H1 (cell line): ENCODE data around the gene NAE1.

Experiments used
- CEBPB ChIP-seq: IDR thresholded peaks from 2 replicates; pipeline ENCODE4 v1.6.1; 2012; ENCODE audit warnings: low read depth, low read length
- POLR2A ChIP-seq, 2 experiments: IDR thresholded peaks; 1 replicate in 1 of 2; 2 replicates in 1 of 2; pipeline ENCODE4 v1.6.1; 2011; ENCODE audit warnings: low read depth in 2 of 2, low read length in 2 of 2, mild to moderate bottlenecking in 2 of 2; ENCODE audit errors: control extremely low read depth in 1 of 2
- POLR2AphosphoS5 ChIP-seq: IDR thresholded peaks from 2 replicates; pipeline ENCODE4 v1.6.1; 2011; ENCODE audit warnings: low read depth, low read length

GRCh38 chr16:66856184-66856730 is 25.5 kb upstream of the NAE1 start:
- TF ChIP-seq POLR2AphosphoS5 (no peak), POLR2A (IDR thresholded peaks at IDR 0.05; ENCODE audit: control extremely low read depth in 1 of 2, low read depth in 2 of 2, low read length in 2 of 2) (no peak), CEBPB (no peak)
